GM12873 (cell line): Measurements from ENCODE around the gene KRI1.

Experiments
- TF ChIP-seq, protein P1 (sequence below): IDR thresholded peaks from 2 replicates; pipeline ENCODE4 v1.5.1; 2012; ENCODE audit warnings: low read depth, mild to moderate bottlenecking, moderate library complexity, low read length, control low read depth; ENCODE audit not compliant: insufficient read depth; ENCODE audit errors: missing control alignments

KRI1 gene

GRCh38 chr19:10533646-10534386 lies 32.0 kb downstream of the KRI1 start:
- TF ChIP-seq, protein P1, sequence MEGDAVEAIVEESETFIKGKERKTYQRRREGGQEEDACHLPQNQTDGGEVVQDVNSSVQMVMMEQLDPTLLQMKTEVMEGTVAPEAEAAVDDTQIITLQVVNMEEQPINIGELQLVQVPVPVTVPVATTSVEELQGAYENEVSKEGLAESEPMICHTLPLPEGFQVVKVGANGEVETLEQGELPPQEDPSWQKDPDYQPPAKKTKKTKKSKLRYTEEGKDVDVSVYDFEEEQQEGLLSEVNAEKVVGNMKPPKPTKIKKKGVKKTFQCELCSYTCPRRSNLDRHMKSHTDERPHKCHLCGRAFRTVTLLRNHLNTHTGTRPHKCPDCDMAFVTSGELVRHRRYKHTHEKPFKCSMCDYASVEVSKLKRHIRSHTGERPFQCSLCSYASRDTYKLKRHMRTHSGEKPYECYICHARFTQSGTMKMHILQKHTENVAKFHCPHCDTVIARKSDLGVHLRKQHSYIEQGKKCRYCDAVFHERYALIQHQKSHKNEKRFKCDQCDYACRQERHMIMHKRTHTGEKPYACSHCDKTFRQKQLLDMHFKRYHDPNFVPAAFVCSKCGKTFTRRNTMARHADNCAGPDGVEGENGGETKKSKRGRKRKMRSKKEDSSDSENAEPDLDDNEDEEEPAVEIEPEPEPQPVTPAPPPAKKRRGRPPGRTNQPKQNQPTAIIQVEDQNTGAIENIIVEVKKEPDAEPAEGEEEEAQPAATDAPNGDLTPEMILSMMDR = no peak

- TF ChIP-seq, protein P1 = no peak
These were observed 33.4 kb downstream of the KRI1 start for GRCh38 chr19:10532457-10532856.

DNA sequence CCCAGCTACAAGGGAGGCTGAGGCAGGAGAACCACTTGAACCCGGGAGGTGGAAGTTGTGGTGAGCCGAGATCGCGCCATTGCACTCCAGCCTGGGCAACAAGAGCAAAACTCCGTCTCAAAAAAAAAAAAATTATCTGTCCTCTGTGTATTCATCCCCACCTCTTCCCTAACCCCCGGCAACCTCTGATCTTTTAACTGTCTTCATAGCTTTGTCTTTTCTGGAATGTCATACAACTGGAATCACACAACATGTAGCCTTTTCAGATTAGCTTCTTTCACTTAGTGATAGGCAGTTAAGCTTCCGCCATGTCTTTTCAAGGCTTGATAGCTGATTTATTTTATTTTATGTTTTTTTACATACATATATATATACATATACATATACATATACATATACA lies 40.2 kb downstream of the KRI1 start:
- TF ChIP-seq, protein P1 = no peak

GRCh38 chr19:10523135-10523636 lies 42.6 kb downstream of the KRI1 start:
- TF ChIP-seq, protein P1 = no peak

GRCh38 chr19:10521461-10522171 lies 44.2 kb downstream of the KRI1 start:
- TF ChIP-seq, protein P1 = no peak

GRCh38 chr19:10520652-10521318 lies 45.0 kb downstream of the KRI1 start:
- TF ChIP-seq, protein P1 = no peak

DNA sequence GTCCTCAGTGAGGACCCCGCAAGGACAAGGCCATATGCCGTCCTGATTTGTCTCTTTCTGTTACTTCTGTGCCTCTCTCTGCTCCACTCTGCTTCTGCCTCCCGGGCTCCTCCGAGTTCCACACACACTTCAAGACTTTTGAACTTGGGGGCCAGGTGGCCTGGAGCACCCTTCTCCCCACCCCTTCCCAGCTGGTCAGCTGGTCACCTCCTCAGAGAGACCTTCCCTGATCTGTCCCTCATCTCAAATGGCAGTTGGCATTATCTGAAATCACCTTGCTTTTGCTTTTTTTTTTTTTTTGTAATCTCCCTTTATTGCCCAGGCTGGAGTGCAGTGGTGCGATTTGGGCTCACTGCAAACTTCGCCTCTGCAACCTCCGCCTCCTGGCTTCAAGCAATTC lies 46.4 kb downstream of the KRI1 start:
- TF ChIP-seq, protein P1 = no peak
